ENCODE results near the gene XXYLT1. TPM values are rescaled to one million over a fixed set of nuclear protein-coding genes. Genes with fewer than 3 reads are reported as not detected.

Gene XXYLT1
- total and polyA plus RNA-seq, 2 of the 8 experiments (the other 6 are each of a cell fraction or from before 2014, with no cell fraction given): 18.9 to 23.8 TPM

- no peak for DNase-seq (ENCODE audit: low read depth in 1 of 2, low spot score in 2 of 2)
- Histone ChIP-seq H3K79me1 (ENCODE audit: low read depth, low read length) (no peaks in the 10 kb centered on the region; the same call in 1 of the 2 replicates), H3K79me2 (ENCODE audit: control insufficient read depth in 1 of 2, insufficient read depth in 2 of 2, low read length in 2 of 2) (no peaks in the 10 kb centered on the region), H3K18ac (ENCODE audit: extremely low read depth, low read length) (no peak overlapping the region), H3K23me2 (ENCODE audit: low read depth, low read length) (no peaks in the 10 kb centered on the region), H3K4me1 (replicated peaks in 1 of 4; ENCODE audit: control insufficient read depth in 3 of 4, insufficient read depth in 4 of 4, low read length in 3 of 4) (peaks cover 0 to 17% (median 7%) of the 10 kb centered on the region in 4 experiments; a peak in 4 of 7 replicates), H2AFZ (ENCODE audit: low read length) (no peak overlapping the region), H2BK15ac (ENCODE audit: low read length) (no peak overlapping the region), H4K20me1 (replicated peaks in 1 of 2; ENCODE audit: control insufficient read depth in 1 of 2, insufficient read depth in 2 of 2, low read length in 2 of 2) (peaks cover 1 to 3% of the 10 kb centered on the region in 2 experiments), H4K5ac (ENCODE audit: insufficient read length, low read depth, low read length) (no peak overlapping the region), H3K56ac (replicated peaks; ENCODE audit: insufficient read length, low read depth, low read length) (no peak overlapping the region), H2BK5ac (ENCODE audit: low read depth, low read length) (no peak overlapping the region), H4K91ac (replicated peaks; ENCODE audit: insufficient read length, low read length) (no peak overlapping the region), H2BK120ac (replicated peaks; ENCODE audit: low read depth, low read length) (no peak overlapping the region), H3K23ac (ENCODE audit: insufficient read length) (no peak overlapping the region), H3K9me3 (ENCODE audit: insufficient read depth in 2 of 2, low read depth in 1 of 2, low read length in 1 of 2) (no peaks in the 10 kb centered on the region), H3K36me3 (ENCODE audit: control insufficient read depth in 2 of 4, insufficient read depth in 4 of 4, low read length in 3 of 4) (no peaks in the 10 kb centered on the region), H3K27ac (ENCODE audit: low read depth, low read length) (no peak overlapping the region), H3K9ac (replicated peaks in 1 of 4; ENCODE audit: extremely low read depth in 1 of 4, low read depth in 3 of 4, low read length in 3 of 4) (no peak overlapping the region), H4K8ac (ENCODE audit: extremely low read depth, insufficient read depth, low read length) (no peak overlapping the region), H2BK12ac (ENCODE audit: low read depth, low read length) (no peak overlapping the region), H3K4me2 (ENCODE audit: insufficient read depth in 1 of 2, low read depth in 2 of 2, low read length in 2 of 2) (no peak overlapping the region), H3K14ac (ENCODE audit: insufficient read length) (no peak overlapping the region), H3K27me3 (replicated peaks in 1 of 4; ENCODE audit: control insufficient read depth in 3 of 4, extremely low read depth in 1 of 4, insufficient read depth in 3 of 4, low read length in 3 of 4) (no peaks in the 10 kb centered on the region), H3K4me3 (ENCODE audit: extremely low read depth in 1 of 4, insufficient read depth in 2 of 4, low read depth in 3 of 4, low read length in 4 of 4) (no peak overlapping the region), H2BK20ac (ENCODE audit: low read length) (no peak overlapping the region), H2AK5ac (ENCODE audit: low read depth, low read length) (no peak overlapping the region), H3K4ac (replicated peaks; ENCODE audit: insufficient read length, low read depth, low read length) (no peak overlapping the region)
- no peak for FAIRE-seq
- 94% methylated on average over 25 of the region's 35 CpGs; no CpG with 5 or more reads in 1 of the 2 experiments for WGBS, 2 experiments (ENCODE audit: extremely low coverage in 1 of 2, insufficient coverage in 1 of 2, insufficient read length in 1 of 2, insufficient replicate concordance in 2 of 2, low coverage in 1 of 2, low lambda C conversion rate in 2 of 2, missing lambda C conversion rate in 1 of 2)
- POLR2A ChIA-PET (ENCODE audit: partially characterized antibody): interaction anchor here (1.8 to 2.7 kb wide), 2 partner anchors 11 kb away, joined by 6 to 9 read pairs; no protein-coding TSS in a partner anchor
- no peak for TF ChIP-seq SP4 (IDR thresholded peaks at IDR 0.05; ENCODE audit: low read length)
- TF ChIP-seq TCF12 (IDR thresholded peaks at IDR 0.05; ENCODE audit: low read depth, low read length): no peak
- no peak for TF ChIP-seq ZNF274 (IDR thresholded peaks at IDR 0.05; ENCODE audit: borderline replicate concordance, extremely low read depth, low read length)
- TF ChIP-seq RNF2 (IDR thresholded peaks at IDR 0.05; ENCODE audit: borderline replicate concordance, low read depth, low read length, missing control alignments, poor library complexity, severe bottlenecking): no peak
- no peak for TF ChIP-seq RXRA (IDR thresholded peaks at IDR 0.05; ENCODE audit: insufficient read depth, low read depth, low read length)
- CTCF ChIA-PET (ENCODE audit: partially characterized antibody): interaction anchor here (0.7 to 1.0 kb wide), 2 partner anchors 8 to 11 kb away, joined by 3 read pairs; no protein-coding TSS in a partner anchor
Measured at GRCh38 chr3:195075941-195076875, 194.8 kb downstream of the XXYLT1 start.
